NCI-H1417 (cell line): ENCODE data around the gene SLC6A2.

ENCODE experiments used
- DNase-seq, 3 experiments: peaks; one replicate each; lab custom pipeline; 2025; lab: John Stamatoyannopoulos, UW

SLC6A2 gene

GRCh38 chr16:55671206-55671973 lies 15.6 kb downstream of the SLC6A2 start:
- peak; percentile 4 to 12 (median 9) for DNase-seq

GRCh38 chr16:55671974-55672280 lies 16.1 kb downstream of the SLC6A2 start:
- DNase-seq = no peak

GRCh38 chr16:55672471-55672870 lies 16.7 kb downstream of the SLC6A2 start:
- no peak for DNase-seq

DNA sequence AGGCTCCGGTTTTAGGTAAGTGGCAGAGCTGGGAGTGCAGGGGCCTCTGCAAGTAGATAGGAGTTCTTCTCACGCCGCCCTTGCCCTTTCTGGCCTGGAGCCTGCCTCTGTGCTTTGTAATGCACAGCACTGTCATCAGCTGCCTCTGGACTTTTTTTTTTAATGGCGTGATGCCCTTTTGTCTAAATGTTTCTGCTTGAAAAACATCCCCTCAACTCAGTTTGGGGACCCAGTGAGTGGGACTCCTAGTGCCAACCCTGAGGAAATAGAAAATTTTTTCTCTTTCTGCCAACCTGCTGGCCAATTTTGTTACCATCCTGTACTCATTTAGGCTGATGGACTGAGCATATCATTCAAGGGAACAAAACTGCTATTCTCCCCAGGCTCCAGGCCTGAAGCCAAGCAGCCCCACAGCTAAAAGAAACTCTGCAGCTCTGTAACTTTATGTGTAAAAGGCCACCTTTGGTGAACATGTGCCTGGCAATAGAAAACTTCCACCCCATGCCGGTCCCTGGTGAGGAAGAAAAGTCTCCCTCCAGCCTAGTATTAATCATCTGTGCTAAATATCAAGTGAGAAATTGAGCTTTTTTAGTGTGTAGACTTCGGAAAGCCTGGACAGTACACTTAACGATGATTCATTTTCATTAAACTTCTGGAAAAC lies 22.5 kb downstream of the SLC6A2 start:
- DNase-seq = no peak

DNA sequence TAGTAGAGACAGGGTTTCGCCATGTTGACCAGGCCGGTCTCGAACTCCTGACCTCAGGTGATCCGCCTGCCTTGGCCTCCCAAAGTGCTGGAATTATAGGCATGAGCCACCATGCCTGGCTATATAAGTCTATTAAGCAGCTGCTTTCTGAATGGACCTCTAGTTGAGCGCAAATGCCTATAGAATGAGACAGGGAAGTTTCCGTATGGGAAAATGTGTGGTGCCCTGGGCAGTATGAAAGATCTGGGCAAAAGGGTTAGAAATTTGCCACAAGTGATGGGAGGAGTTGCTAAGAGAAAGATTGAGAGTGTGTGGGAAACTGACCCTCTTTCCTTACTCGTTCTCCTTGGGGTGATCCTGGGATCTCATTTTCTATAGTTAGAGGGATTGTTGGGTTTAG lies 26.3 kb downstream of the SLC6A2 start:
- DNase-seq = no peak

- DNase-seq = no peak
Observed at GRCh38 chr16:55685973-55686372, 30.2 kb downstream of the SLC6A2 start.

DNA sequence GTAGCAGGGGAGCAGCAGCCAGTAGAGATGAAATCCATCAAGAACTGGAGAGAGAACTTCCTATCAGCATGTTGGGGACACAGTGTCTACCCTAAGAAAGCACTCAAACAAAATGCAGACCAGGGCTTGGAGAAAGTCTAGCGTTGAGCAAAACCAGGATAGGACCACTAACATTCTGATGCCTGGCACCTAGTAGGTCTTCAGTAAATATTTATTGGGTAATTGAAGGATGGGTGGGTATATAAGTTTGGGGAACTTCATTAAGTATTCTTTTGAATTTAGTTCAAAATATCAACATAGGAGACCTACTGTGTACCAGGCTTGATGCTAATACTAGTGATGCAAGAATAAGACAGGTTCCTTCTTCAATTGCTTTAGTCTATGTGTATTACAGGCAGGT lies 30.9 kb downstream of the SLC6A2 start:
- DNase-seq = no peak

GRCh38 chr16:55687802-55688201 lies 32.0 kb downstream of the SLC6A2 start:
- DNase-seq = no peak

DNA sequence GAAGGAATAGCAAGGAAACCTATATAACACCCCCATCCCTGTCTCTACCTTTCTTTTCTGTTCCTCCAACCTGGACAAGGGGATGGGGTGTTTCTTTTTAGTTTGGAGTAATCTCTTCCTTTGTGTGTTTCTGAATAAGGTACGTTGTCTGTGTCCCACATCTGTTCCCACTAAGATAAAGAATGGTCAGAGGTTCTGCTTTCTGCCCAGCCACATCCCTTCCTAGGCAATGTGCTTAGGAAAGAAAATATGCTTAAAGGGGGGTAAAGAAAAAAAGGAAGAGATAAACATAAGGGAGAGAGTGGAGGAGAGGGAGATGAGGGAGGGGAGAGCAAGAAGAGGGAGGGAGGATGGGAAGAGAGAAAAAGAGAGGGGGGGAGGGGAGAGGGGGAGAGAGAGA lies 35.1 kb downstream of the SLC6A2 start:
- no peak for DNase-seq

DNA sequence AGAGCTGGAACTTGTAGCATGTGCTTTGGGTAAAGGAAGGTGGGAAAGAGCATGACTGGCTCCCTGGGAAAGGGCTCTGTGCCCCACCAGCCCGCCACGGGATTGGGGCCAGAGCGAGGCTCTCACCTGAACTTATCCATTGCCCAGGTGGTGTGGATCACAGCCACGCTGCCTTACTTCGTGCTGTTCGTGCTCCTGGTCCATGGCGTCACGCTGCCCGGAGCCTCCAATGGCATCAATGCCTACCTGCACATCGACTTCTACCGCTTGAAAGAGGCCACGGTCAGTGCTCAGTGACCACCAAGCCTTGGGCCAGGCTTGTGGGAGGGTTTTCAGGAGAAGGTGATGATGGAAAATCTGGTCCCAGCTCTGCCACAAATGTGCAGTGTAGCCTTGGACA lies 36.0 kb downstream of the SLC6A2 start:
- no peak for DNase-seq

GRCh38 chr16:55695595-55695994 lies 39.8 kb downstream of the SLC6A2 start:
- DNase-seq = no peak

DNA sequence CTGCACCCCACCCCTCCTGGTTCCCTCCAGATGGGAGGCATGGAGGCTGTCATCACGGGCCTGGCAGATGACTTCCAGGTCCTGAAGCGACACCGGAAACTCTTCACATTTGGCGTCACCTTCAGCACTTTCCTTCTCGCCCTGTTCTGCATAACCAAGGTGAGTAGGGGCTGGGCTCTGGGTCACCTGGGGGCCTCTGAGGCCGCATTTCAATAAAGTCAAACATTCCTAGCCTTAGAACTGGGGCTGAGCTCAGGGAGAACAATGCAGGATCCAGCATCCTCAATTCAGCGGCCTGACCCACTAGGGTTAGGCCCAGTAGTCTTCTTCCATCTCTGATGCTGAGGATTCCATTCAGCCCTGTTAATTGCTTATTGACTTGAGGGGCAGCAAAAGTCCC lies 42.1 kb downstream of the SLC6A2 start:
- DNase-seq = no peak

GRCh38 chr16:55698331-55698730 lies 42.5 kb downstream of the SLC6A2 start:
- DNase-seq = no peak

DNA sequence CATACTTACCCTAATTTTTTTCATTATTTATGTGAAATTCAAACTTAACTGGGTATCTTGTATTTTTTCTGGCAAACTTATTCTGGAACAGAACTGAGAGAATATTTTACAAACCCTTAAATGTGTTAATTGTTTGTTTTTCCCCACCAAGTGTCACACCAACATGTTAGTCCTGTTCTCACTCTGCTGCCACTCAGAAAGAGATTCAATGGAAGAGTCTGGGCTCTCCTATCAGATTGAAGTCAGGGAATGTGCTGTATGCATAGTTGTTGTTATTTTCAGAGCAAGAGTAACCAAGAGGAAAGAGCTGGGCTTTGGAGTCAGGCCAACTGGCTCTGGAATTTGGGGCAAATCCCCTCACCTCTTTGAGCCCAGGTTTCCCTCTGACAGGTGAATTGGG lies 43.2 kb downstream of the SLC6A2 start:
- no peak for DNase-seq

GRCh38 chr16:55699616-55700015 lies 43.8 kb downstream of the SLC6A2 start:
- no peak for DNase-seq

DNA sequence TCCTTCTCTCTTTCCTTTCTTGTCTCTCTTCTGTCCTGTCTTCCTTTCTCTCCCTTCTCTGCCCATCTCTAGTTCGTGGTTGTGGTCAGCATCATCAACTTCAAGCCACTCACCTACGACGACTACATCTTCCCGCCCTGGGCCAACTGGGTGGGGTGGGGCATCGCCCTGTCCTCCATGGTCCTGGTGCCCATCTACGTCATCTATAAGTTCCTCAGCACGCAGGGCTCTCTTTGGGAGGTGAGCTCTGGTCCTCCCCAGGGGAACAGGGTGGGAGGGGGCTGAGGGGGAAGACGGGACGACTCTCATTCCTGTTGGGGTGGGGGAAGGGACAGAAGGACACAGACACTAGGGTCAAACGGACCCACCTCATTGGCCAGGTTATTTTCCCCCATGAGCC lies 44.3 kb downstream of the SLC6A2 start:
- DNase-seq = no peak

DNA sequence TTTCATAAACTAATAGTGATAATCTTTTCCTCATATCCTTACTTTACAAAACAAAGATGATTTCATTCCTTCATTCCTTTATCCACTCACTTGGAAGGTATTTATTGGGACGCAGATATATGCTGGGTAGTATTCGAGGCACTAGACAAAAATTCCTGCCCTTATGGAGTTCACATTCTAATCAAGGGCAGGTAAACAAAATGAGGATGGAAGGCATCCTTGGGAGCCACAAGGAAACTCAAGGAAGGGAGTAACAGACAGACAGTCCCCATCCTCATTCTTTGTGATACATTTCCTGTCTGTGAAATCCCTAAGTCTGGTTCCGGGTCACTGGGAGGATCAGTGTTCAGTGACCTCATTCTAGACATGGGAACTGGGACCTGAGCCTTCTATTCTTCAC lies 45.2 kb downstream of the SLC6A2 start:
- no peak for DNase-seq

DNA sequence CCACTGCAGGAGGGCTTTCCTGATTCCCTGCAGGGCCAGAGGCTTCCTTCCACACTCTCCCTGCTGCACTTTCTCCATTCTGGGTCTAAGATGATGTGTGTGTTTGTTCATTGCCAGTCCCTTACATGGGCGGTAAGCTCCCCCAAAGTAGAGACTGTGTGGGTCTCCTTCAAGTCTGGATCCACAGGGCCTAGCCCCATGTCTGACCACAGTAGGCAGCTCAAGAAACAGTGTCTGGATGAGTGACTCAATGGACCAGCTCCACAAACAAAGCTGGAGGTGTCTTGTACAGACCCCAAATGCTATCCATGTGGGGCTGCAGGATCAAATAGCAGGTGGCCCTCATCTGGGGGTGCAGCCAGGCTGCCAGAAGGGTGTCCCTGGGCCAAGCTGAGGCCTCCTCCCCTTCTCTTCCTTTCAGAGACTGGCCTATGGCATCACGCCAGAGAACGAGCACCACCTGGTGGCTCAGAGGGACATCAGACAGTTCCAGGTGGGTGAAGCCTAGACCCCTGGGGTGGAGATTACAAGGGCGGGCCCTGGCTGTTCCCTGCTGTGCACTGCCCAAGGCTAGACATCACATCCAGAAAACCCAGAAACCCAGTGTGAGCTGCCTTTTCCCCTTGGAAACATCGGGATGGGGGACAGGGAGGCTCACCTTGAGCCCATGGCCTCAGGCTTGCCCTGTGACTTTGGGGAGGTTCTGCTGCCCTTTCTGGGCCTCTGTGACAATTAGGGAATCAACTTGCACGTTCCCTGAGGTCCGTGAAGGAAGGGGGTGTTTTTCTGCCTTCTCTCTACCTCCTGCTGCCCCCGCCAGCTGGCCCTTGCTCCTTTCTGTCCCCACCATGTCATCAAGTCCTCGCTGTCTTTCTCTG lies 45.9 kb downstream of the SLC6A2 start:
- DNase-seq = peak; percentile 22 to 84 (median 63)

- peak; percentile 21 to 79 (median 47) for DNase-seq
Observed at GRCh38 chr16:55703003-55704001, 47.5 kb downstream of the SLC6A2 start.

DNA sequence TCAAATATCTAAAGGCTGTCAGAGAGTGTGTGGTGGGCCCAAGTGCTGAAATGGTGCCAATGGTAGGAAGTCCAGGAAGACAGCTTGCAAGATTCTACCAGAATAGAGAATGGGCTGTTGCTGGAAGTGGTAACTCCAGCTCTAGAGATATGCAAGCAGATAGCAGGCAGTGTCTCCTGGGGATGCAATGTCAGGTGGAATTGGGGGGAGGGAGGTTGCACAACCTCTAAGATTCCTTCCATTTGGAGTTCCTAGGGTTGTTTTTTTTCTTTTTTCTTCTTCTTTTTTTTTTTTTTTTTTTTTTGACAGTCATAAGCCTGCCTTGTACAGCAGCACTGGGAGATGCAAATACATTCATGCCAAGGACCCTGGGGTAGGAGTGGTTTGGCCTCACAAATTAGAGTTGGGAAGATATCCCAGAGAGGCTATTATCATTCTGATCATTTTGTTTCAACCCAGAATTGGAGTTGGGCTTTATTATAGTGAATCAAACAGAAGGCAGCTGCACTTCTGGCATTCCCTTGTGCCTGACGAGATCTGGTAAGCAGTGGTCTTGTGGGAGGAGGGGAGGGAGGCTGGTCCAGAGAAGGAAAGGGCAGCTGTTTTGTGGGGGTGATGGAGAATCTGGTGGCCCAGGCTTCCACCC lies 51.1 kb downstream of the SLC6A2 start:
- no peak for DNase-seq

- DNase-seq = no peak
Observed at GRCh38 chr16:55709801-55710200, 54.0 kb downstream of the SLC6A2 start.
